ENCODE results near the gene ATG2A. TPM values are rescaled to one million over a fixed set of nuclear protein-coding genes. Genes with fewer than 3 reads are reported as not detected.

ATG2A gene
- total and polyA plus RNA-seq, 2 experiments from 2014 or later: 13.3 to 36.2 TPM

DNA sequence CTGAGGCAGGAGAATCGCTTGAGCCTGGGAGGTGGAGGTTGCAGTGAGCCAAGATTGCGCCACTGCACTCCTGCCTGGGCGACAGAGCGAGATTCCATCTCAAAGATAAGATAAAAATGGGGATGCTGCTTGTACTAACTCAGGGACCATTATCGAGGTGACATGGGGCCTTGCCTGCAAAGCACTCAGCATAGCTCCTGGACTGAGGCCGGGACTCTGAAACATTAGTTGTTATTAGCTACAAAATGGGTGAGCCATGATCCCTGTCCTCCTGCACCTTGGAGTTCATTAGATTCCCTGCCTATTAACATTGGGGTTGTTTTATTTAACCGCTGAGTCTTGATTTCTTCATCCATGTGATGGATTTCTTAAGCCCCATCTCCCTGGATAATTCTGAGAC, 12.6 kb upstream of the ATG2A start:
- TF ChIP-seq, protein P1, sequence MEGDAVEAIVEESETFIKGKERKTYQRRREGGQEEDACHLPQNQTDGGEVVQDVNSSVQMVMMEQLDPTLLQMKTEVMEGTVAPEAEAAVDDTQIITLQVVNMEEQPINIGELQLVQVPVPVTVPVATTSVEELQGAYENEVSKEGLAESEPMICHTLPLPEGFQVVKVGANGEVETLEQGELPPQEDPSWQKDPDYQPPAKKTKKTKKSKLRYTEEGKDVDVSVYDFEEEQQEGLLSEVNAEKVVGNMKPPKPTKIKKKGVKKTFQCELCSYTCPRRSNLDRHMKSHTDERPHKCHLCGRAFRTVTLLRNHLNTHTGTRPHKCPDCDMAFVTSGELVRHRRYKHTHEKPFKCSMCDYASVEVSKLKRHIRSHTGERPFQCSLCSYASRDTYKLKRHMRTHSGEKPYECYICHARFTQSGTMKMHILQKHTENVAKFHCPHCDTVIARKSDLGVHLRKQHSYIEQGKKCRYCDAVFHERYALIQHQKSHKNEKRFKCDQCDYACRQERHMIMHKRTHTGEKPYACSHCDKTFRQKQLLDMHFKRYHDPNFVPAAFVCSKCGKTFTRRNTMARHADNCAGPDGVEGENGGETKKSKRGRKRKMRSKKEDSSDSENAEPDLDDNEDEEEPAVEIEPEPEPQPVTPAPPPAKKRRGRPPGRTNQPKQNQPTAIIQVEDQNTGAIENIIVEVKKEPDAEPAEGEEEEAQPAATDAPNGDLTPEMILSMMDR (IDR thresholded peaks at IDR 0.05; ENCODE audit: low read depth, low read length): no peak
- no peak overlapping the region for H3K4me3 ChIP-seq
- H3K36me3 ChIP-seq: peaks cover 12% of the 10 kb centered on the region
- peaks cover 4% of the 10 kb centered on the region for H3K4me1 ChIP-seq (ENCODE audit: low read depth)
- H3K27ac ChIP-seq: no peak overlapping the region
- no peaks in the 10 kb centered on the region for H3K27me3 ChIP-seq
- DNase-seq (ENCODE audit: low read depth in 1 of 2, low spot score in 1 of 2): no peak
- H3K9me3 ChIP-seq (ENCODE audit: low read depth): no peaks in the 10 kb centered on the region

DNA sequence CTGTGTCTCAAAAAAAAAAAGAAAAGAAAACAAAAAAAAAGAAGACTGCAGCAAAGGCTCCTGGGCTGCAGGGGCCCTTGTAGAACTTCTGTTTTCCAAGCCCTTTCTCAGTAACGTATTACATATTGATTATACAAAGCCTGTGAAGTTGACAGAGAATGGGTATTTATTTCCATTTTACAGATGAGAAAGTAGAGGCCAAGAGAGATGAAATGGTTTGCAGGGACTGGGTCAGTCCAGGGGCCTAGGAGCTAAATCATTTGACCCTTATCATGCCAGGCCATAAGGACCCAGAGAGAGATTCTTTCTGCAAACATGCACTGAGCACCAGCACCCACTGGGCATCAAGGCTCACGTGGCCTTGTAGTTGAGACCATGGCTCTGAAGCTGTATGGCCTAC, 11.9 kb upstream of the ATG2A start:
- H3K36me3 ChIP-seq: peaks cover 12% of the 10 kb centered on the region
- H3K27me3 ChIP-seq: no peaks in the 10 kb centered on the region

DNA sequence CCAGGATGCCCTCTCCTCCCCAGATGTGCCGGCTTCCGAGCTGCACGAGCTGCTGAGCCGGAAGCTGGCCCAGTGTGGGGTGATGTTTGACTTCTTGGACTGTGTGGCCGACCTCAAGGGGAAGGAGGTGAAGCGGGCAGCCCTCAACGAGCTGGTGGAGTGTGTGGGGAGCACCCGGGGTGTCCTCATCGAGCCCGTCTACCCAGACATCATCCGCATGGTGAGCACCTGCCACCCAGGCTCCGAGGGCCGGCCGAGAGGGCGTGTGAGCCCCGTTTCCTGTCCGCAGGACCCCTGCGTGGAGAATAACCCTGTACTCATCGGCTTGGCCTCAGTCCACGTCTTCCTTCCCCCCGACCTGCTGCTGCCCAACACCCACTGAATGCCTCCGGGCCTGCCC, 9.7 kb upstream of the ATG2A start:
- H3K4me3 ChIP-seq: no peak overlapping the region
- TF ChIP-seq, protein P1 (IDR thresholded peaks at IDR 0.05; ENCODE audit: low read depth, low read length): no peak
- H3K4me1 ChIP-seq (ENCODE audit: low read depth): peaks cover 8% of the 10 kb centered on the region
- DNase-seq (ENCODE audit: low read depth in 1 of 2, low spot score in 1 of 2): no peak
- peaks cover 12% of the 10 kb centered on the region for H3K36me3 ChIP-seq
- H3K27ac ChIP-seq: no peak overlapping the region
- no peaks in the 10 kb centered on the region for H3K9me3 ChIP-seq (ENCODE audit: low read depth)
- H3K27me3 ChIP-seq: no peaks in the 10 kb centered on the region

More for the DNA sequence above, 11.9 kb upstream of the ATG2A start:
- TF ChIP-seq, protein P1 (IDR thresholded peaks at IDR 0.05; ENCODE audit: low read depth, low read length): no peak
- Histone ChIP-seq H3K4me1 (ENCODE audit: low read depth) (peaks cover 4% of the 10 kb centered on the region), H3K9me3 (ENCODE audit: low read depth) (no peaks in the 10 kb centered on the region), H3K4me3 (no peak overlapping the region), H3K27ac (no peak overlapping the region)
- no peak for DNase-seq (ENCODE audit: low read depth in 1 of 2, low spot score in 1 of 2)

DNA sequence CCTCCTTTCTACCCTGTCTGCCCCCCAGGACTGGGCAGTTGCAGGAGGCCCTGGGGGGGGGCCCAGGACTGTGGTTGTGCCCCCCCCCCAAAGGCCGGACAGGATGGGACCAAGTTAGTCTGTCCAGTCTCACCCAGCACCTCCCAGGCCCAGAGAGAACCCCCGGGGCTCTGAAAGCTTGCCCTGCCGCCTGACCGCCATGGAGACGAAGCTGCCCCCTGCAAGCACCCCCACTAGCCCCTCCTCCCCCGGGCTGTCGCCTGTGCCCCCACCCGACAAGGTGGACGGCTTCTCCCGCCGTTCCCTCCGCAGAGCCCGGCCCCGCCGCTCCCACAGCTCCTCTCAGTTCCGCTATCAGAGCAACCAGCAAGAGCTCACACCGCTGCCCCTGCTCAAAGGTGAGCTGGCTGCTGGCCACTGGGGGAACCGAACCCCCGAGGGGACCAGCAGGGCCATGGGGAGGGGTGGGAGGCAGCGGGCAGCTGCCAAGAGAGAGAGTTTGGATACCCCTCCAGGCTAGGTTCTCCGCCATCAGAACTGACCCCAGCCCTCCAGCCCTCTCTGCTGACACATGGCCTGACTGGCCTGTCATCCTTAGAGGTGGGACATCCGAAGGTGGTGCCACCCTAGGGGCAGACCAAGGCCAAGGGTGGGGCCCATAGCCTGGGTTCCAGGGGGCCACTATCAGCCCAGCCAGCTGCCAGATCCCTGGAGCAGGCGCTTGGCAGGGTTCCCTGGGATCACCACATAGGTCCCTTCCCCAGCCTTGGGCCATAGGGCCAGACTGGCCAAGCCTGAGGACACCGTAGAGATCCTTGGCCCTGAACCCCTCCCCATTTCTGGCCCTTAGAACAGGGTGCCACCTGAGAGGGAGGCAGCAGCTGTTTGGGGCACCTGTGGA, 8.8 kb upstream of the ATG2A start:
- Histone ChIP-seq H3K4me3 (peak overlapping the region; percentile 95), H3K36me3 (peaks cover 6% of the 10 kb centered on the region), H3K27ac (no peak overlapping the region), H3K4me1 (ENCODE audit: low read depth) (peaks cover 8% of the 10 kb centered on the region), H3K27me3 (no peaks in the 10 kb centered on the region), H3K9me3 (ENCODE audit: low read depth) (no peaks in the 10 kb centered on the region)
- no peak for DNase-seq (ENCODE audit: low read depth in 1 of 2, low spot score in 1 of 2)
- TF ChIP-seq, protein P1 (IDR thresholded peaks at IDR 0.05; ENCODE audit: low read depth, low read length): no peak

DNA sequence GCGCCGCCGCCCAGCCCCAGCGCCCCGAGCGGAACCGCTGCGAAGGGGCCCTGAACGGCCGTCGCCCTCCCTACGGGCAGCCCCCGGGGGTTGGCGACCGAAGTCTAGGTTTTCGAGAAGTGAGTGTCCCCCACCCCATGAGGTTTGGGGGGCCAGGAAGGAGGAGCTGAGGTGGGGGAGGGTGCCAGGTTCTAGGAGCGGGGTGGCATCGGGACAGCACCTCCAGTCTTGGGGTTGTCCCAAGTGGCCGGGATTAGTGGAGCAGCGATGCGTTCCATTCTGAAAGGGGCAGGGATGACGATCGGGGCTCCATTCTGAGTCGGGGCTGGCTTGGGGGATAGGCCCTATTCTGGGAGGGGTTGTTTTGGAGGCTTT, 7.9 kb upstream of the ATG2A start:
- Histone ChIP-seq H3K36me3 (no peaks in the 10 kb centered on the region), H3K27ac (no peak overlapping the region), H3K27me3 (no peaks in the 10 kb centered on the region), H3K4me1 (ENCODE audit: low read depth) (peaks cover 8% of the 10 kb centered on the region), H3K4me3 (peak overlapping the region; percentile 95), H3K9me3 (ENCODE audit: low read depth) (no peaks in the 10 kb centered on the region)
- no peak for DNase-seq (ENCODE audit: low read depth in 1 of 2, low spot score in 1 of 2)
- TF ChIP-seq, protein P1 (IDR thresholded peaks at IDR 0.05; ENCODE audit: low read depth, low read length): no peak

Data from cardiac muscle cell (in vitro differentiated cells and primary cell).